IPS DF 19.7 (cell line): ENCODE measurements around the gene KIFC3.
"Not testable (repeated sequence)": the region's sequence is repeated elsewhere in the genome, so short reads cannot be mapped to it uniquely, and the experiment has no call there.

Source experiments
- DNase-seq: peaks from one replicate; pipeline ENCODE4 v3.0.0-alpha.2; 2013; ENCODE audit warnings: low read depth, low spot score

The KIFC3 gene

DNA sequence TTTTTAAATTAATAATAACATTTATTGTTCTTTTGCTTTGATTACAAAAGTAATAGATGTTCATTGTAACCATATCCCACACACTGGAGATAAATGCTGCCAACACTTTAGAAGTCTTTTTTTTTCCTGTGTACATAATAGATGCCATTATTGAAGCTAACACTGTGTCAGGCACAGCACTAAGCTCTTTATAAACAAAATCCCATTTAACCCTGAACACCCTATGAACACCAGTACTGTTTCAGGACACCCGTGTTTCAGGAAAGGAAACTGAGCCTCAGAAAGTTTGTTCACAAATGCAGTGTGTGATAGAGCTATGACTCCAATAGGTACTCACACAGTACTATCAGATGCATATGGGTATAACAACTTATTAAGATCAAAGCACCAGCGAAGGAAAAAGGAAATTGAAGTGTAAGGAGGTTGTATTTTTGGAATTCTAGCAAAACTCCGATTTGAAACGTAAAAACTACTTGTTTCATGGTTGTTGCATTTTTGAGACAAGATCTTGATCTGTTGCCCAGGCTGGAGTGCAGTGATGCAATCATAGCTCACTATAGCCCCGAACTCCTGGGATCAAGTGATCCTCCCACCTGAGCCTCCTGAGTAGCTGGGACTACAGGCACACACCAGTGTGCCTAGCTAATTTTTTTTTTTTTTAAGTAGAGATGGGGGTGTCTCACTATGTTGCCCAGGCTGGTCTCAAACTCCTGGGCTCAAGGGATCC is 2.0 kb upstream of the KIFC3 start:
- no peak for DNase-seq

DNA sequence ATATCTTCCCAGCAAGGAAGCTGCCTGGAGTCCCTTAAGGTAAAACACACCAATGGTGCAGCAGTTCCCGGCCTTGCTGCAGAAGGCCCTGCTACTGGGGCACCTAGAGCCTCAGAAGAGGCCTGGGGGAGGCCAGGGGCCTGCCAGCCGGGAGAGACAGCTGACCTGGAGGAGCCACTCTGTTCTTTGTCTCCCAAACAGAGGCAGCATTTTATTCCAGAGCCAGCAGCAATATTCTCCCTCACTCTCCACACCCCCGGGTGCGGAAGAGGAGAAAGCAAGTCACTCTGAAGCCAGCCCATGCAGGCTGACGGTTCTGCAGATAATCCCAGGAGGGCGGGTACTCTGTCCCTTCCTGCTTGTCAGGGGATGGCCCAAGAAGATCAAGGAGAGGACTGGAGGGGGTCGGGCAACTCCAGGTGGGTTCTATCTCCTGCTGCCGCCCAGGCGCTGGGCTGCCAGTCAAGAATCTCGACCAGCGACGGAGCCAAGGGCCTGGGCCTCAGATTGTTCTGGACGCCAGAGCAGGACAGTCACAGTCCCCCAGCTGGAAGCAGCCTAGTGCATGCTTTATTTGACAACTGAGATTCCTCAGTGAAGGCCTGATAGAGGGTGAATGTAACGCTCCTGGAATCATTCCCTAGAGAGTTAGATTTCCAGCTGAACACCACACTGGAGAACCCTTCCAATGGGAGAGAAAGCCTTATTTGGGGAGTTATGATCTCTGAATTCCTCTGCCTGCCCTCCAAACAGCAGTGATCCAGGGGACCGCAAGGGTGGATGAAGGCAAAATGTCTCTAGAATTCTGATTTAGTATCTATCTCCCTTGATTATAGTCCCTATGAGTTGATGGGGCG is 1.1 kb upstream of the KIFC3 start:
- no peak for DNase-seq

DNA sequence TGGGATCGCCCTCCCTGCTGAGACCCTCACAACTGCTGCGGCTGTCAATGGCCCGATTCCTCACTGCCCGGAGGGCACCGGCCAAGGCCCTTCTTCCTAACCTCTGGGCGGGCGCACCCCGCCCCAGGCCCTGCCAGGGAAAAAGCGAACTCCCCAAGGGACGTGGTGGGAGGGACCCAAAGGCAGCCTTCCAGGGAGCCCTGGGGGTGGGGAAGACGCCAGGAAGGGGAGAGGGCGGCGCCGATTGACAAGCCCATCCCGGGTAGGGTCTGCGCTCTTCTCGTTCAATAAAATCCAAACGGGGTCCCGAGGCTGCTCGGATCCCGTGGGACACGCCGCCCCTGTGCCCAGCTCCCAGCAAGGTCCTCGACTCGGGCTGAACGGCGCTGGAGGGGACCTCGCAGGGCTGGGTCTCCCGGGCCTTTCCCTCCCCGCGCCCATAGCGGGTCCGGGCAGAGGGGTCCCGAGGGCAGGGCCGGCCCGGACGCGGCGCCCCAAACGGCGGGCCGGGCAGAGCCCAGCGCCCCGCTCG is 416 bp downstream of the KIFC3 start:
- no peak for DNase-seq

DNA sequence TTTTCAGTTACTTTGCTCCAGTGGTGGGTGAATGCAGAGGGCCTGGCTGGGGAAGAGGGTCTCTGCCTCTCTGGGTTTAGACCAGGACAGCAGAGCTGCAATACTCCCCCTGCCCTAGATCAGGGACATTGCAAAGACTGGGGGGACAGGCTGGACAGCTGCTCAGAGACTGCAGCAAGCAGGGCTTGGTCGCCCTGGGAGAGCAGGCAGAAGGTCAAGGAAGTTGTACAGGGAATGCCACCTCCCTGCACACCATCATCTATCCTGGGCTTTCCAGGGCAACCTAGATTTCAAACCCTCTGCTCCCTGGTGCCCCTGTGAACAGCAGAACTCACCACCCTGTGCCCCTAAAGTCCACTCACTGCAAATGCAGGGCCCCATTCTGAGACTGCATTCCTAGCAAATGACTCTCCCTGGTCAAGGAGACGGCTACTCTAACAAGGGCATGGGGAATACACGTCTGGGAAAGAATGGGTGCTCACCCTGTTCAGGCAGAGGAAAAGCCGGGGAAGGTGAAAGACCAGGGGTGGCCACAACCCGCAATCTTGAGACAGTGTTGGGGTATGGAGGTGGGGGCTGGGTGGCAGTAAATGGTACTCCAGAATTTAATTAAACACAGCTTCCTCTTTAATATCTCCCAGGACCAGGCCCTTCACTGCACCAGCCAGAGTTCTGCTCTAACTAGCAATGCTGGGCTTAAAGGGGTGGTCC is 1.0 kb downstream of the KIFC3 start:
- no peak for DNase-seq

DNA sequence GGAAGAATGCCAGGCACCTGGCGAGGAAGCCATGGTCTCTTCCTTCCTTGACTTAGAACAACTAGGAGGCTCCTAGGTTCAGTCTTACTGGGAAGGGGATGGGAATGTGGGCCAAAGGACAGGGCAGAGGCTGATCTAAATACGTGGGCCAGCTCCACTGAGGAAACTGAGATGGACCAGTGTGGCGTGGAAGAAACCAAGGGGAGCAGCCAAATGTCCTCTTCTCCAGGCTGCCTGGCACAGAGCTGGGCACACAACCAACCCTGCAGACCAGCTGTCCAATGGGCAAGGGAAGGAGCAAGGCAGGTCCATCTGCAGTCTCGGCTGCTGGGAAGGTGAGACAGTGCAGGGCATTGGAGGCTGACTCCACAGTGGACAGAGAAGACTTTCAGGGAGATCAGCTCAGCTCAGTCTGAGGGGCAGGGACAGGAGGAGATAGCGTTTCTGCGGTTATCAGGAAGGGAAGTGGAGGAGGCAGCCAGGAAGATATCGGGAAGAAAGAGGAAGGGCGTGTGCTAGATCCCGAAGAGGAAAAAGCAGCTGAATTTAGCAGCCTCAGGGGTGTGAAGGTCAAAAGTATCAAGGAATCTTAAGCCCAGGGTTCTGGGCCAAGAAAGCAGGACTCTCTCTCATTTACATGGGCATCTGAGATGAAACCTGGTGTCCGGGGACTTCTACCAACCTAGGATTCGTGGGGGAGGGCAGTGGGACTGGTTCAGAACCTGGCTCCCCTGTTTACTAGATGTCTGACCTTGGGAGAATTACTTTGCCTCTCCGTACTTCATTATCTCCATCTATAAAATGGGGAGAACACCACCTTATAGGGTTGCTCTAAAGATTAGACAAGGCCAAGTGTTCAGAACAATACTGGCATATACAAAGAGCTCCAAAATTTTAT is 1.8 kb downstream of the KIFC3 start:
- DNase-seq = no peak

DNA sequence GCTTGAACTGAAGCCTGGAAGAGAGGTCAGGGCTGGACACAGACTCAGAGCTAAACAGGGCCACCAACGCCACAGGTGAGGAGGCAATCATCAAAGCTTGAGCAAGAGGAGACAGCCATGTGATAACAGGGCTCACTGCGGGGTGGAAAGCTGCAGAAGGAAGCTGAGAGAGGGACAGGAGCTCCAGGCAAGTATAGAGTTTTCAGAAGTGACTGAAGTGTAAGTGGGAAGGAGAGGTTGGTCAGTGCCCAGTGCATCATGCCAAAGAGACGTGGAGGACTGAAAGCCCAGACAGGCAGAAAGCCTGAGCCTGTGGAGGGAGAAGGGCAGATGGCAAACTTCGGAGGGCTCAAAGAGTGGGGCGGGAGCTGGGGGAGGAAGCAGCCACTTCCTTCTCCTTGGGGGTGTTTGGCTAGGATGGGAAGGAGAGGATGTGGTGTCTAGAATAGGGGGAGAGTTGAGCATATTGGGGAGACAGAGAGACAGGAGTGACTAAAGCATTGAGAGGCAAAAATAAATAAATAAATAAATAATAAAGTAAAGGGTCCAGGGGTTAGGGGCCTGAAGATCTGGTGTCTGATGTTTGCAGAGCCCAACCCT is 2.6 kb downstream of the KIFC3 start:
- DNase-seq = no peak

DNA sequence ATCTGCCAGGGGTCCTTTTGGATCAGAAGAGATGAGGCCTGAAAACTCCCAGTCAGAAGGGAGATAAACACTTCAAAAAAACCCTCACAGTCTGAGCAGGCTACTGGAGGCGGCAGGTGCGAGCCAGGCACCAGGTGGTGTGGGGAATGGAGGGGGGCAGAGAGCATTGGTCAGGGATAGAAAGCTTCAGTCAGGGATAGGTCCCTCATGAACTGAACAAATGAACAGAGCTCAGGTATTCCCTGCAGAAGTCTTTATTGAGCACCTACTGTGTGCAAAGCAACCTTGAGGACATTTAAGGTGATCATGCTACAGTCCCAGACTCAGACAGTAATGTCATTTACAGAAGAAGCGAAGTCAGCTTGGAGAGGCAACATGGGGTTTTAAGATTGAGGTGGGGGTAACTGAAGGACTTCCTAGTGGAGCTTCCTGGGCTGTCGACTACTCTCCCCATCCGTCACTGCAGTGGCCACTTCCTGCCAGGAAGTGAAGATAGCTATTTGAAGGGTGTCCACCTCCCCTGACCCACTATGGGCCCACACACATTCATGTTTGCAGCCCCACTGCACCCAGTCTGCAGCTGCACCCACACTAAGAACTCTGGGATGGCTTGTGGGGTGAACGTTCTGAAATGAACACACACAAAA is 3.2 kb downstream of the KIFC3 start:
- DNase-seq = no peak

DNA sequence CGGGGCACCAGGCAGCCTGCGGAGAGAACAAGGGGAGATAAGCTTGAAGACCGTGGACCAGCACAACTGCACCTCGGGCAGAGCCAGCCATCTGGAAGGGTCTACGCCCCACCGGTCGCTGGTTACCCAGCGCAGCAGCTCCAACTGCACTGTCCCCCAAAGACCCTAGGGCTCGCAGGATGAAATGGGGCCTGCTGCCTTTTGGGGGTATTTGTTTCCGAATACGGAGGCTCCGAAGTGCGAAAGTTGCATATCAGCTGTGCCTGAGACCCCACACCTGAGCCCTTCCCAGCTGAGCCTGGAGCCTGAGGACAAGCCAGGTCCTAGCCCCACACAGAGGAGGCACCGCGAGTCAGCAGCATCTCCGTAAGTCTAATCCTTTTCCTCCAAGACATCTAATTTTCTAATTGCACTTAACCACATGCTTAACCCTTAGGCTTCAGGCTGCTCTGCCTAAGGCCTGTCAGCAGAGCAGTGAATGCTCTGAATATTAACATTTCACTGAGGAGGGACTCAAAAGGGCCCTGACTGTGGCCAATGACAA is 4.0 kb downstream of the KIFC3 start:
- no peak for DNase-seq

DNA sequence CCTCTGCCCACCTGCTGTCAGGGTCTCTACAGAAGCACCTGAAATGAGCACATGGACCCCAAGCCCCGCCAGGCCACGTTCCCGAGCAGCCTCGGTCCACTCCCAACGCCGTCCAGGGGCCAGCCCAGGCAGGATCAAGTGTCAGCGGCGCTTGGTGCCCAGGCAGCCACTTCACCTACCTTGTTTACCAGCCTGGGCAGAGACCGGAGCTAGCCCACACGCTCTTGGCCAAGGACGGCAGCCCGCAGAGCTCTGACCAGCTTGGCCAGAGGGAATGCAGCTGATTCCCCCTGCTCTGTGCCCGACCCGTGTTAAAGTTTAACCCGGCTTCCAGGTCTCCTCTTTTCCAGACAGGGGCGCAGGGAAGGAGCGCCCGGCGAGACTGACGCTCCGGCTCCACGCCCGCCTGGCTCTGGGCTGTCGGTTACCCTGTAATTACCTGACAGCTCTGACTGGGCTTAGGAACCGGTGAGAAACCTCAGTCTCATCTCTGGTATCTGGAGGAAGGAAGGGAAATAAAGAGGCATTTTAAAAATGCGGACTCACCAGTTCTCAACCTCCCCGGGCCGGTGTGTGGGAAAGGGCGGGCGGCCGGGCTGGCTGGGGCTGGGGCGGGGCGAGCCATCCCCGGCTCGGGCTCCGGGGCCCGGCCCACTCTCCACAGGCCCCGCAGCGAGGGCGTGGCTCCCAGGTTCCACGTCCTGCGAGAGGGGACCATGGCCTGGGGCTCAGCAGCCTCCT is 4.6 kb downstream of the KIFC3 start:
- no peak for DNase-seq

DNA sequence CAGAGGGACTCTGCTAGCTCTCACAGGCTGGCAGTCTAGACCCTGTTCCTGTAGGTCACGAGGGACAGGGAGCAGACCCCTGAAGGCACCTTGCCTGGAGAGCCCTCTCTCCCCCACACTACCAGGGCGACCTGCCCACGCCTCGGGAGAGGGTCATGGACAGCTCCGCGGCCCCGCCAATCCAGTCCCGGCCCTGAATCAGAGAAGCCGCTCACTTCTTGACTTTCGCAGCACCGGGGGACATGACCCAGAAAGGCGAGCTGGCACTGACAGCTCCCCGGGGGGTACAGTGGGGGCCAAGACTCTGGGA is 5.1 kb downstream of the KIFC3 start:
- DNase-seq = no peak

DNA sequence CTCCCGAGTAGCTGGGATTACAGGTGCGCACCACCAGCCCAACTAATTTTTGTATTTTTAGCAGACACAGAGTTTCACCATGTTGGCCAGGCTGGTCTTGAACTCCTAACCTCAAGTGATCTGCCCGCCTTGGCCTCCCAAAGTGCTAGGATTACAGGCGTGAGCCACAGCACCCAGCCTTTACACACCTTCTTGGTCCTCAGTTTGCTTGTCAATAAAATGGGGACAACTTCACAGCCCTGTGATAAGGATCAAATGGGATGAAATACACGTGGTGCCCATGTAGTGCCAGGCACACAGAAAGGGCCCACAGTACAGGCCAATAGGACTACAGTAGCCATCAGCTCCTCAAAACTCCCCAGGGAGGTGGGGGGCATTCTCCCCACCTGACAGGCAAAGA is 6.3 kb downstream of the KIFC3 start:
- not testable (repeated sequence) for DNase-seq

DNA sequence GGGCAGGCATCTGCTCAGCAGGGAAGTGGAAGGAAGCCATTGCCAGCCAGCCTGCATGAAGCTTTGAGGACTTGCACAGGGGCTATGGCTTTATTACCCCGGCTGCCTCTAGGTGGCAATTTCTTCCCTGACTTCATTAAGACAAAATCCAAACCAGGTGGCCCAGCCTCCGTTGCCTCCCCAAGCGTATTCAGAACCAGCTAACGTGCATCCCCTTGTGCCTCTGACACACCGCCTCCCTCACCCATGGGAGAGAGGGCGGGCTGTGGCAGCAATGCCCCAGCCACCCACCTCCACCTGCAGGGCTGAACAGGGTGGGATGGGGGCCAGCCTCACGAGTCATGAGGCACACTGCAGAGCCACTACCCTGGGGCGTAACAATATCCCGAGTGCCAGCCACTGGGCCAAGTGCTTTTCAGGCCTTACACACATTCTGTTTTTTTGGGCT is 6.8 kb downstream of the KIFC3 start:
- no peak for DNase-seq

DNA sequence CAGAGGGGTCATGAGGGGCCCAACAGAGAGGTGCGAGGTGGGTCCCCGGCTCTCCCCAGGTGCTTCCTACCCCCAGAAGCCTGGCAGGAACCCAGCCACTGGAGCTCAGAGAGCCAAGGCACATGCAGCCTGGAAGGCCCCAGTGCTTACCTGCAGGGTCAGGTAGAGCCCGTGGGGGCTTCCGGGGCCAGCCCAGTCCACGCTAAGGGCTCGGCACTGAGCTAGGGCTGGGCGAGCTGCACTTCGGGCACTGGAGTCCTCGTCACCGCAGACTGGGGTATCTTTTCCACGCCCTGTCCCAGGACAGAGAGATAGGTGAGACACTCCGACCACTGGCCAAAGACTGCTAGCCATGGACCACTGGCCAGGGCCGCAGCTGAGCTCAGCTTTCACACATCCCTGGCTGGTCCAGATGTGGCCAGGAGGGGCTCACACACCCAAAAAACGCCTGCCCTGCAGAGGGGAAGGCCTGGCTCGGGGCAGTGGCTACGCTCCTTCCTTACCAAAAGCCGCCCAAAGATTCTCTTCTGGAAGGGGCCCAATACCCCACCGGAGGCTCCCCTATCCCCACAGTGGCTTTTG is 7.4 kb downstream of the KIFC3 start:
- DNase-seq = no peak

DNA sequence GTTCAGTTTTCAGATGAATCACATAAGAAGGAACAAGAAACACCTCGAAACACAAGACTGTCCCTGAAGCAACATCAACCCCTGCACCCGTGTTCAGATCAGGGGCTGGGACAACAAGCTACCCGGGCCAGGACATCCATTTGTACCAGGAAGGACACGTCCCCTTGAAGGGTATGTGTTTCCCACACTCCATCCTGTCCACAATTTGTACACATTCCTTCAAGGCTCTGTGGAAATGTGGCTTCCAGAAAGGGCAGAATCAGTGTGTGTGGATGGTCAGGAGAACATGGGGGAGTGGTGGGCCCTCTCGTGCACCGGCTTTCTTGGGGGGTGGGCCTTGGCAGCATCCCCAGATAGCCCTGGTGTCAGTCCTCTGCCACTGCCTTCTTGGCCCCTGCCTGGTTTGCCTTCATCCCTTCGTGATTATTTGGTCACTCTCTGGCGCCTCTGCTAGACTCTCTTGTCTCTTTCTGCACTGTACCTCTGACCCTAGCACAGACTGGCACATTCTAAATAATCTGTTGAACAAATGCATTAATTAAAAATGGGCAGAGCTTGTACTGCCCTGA is 10.3 kb downstream of the KIFC3 start:
- no peak for DNase-seq

DNA sequence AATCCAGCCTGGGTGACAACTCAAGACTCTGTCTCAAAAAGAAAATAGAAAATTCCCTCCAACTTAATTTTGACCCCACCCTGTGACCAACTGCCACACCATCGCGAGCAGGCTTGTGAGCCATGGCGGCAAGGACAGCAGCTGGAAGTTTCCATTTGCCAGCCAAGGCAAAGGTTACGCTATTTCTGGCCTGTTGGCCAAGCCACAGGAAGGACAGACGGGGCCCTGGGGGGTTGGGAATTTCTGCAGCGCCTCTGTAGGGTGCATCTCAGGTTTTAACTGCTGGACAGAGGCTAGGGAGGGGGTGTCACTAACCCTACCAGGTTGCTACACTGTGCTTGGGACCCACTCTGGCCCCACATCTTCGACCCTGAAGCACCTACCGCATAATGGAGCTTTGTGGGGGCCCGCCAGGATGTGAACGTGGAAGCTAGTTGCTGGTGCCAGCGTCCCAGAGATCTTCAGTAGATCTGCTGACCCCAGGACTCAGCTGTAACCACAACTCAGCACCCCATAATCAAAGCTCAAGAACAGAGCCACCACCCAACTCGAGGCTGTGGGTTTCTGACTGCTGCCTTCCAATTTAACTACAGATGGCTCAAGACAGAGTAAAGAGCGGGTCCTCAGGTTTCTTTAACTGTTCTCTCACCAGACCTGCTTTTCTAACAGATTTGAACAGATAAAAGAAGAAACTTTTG is 10.9 kb downstream of the KIFC3 start:
- no peak for DNase-seq

DNA sequence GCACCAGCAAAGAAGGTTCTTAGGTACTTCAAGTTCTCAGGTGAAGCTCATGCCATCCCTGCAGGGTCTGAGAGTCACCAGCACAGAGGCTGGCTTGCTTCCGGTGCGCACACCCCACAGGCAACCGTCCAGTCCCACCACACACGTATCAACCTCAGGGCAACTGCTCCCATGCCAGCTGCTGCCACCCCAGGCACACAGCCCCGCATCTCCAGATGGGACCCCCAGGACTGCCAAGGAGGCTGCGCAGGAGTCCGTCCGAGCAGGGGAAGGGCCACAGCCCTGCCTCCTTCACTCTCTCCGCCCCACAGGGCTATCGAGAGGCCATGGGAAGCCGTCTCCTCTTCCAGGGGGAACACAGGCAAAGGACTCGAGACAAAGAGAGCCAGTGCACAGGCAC is 13.3 kb downstream of the KIFC3 start:
- no peak for DNase-seq

DNA sequence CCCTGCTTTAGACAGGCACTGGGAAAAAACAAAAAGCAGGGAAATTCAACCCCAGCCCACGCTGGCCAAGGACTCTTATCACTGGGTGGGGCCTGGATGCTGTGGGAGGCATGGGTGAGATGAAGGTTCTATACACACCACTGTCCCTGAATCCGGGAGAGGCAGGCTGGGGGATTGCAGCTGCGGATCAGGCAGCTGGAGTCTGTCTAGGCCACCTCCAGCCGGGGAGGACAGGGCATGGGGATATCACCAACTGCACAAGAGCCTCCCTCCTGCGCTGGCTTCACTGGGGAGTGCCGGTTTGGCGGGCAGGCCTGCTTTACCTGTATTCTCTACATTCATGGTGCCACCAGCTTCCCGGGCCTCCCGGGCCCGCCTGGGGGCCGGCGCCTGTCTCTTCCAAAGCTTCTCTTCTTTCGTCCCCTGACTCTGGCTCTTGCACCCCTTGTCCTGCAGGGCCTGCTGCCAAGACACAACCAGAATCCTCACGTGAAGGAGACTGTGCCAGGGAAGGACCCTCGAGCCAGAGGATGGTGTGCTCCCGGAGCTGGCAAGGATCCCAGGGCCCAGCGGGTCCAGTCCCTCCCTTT is 13.9 kb downstream of the KIFC3 start:
- no peak for DNase-seq

DNA sequence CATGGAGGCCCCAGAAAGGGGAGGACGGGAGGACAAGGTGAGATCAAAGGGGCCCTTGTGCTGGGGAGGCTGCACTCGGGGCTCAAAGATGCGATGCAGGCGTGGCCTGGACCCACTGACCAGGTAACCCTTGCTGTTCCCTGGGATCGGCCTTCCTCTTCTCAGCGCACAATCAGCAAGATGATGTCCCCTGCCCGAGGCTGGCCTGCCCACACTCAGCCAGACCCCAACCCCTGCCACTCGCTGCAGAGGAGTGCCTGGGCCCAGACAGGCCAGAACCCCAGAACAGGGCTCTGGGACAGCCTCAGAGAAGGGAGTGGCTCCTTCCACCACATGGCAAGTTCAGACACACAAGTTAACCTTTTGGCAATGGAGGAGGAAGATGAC is 14.8 kb downstream of the KIFC3 start:
- no peak for DNase-seq
